Psoas muscle (tissue), 8 donors: Measurements from ENCODE around the gene ST6GALNAC5. TPM values are rescaled to one million over a fixed set of nuclear protein-coding genes. Genes with fewer than 3 reads are reported as not detected.

ENCODE experiments used
- ATAC-seq, 4 donors: fragments of 200-7000 bp; cut with Tn5 transposase; one replicate each; pipeline ENCODE4 v1.9.1; 2020; ENCODE audit warnings: moderate library complexity in 3 of 4, mild to moderate bottlenecking in 2 of 4
- DNase-seq, 2 donors: peaks; one replicate each; pipeline ENCODE4 v3.0.0-alpha.2; 2020
- H3K27ac ChIP-seq: fragments of 200-600 bp; one replicate; pipeline ENCODE4 v1.8.0; 2022
- H3K27me3 ChIP-seq, 3 donors: fragments of 200-600 bp in 1 of 3; one replicate each; pipeline versions ENCODE4 v1.6.1 to v1.8.0; 2013 to 2022; ENCODE audit warnings: low read length in 2 of 3, mild to moderate bottlenecking in 2 of 3, moderate library complexity in 1 of 3; ENCODE audit not compliant: insufficient read depth in 3 of 3
- H3K36me3 ChIP-seq, 2 donors: fragments of 200-600 bp in 1 of 2; one replicate each; pipeline versions ENCODE4 v1.6.1 to v1.8.0; 2013 to 2022; ENCODE audit warnings: low read depth in 1 of 2, mild to moderate bottlenecking in 1 of 2, moderate library complexity in 1 of 2; ENCODE audit not compliant: insufficient read depth in 1 of 2
- H3K4me1 ChIP-seq: fragments of 200-600 bp; one replicate; pipeline ENCODE4 v1.8.0; 2022
- H3K4me3 ChIP-seq: fragments of 200-600 bp; one replicate; pipeline ENCODE4 v1.8.0; 2022; ENCODE audit warnings: mild to moderate bottlenecking
- H3K9me3 ChIP-seq: fragments of 200-600 bp; one replicate; pipeline ENCODE4 v1.8.0; 2022
- WGBS, 3 donors: extraction: QIAGEN DNeasy Blood & Tissue Kit; methylation state at CpG; one replicate each; pipeline versions ENCODE4 v1.1.6 to v1.1.7; 2013; 5-methylcytosine and 5-hydroxymethylcytosine counted together
- intact Hi-C, 2 donors: fragments of 100-400 bp; cut with DNase I; formaldehyde crosslinking; loops; one replicate each; pipeline versions ENCODE4 v1.11.0 to v1.14.2; 2022
- polyA plus RNA-seq, 3 donors: library from polyadenylated mRNA; stranded (reverse); fragments of 200-250 nt; gene quantifications; one replicate each; pipeline ENCODE4 v1.2.3, GENCODE V29; 2013
- total RNA-seq, 4 donors: library from RNA; stranded (reverse); fragmentation: NEBNext Ultra II Directional in 2 of 4; extraction: Animal tissue kit (Norgen Biotek cat#: 25700) in 2 of 4; gene quantifications; one replicate each; pipeline versions ENCODE4 v1.2.1 to v1.2.4, GENCODE V29; 2021 to 2023
- TF ChIP-seq, protein P1 (sequence below): fragments of 200-600 bp; IDR thresholded peaks from one replicate; pipeline ENCODE4 v1.8.0; 2022; ENCODE audit warnings: antibody characterized with exemption
- donor health status: healthy with polysubstance abuse.
- donor health status: DM: no; HTN: no; CAD: no; lungs with moderate emphysema.
- donor health status: Bipolar disorder and iron deficiency.
- donor health status: healthy.
- donor health status: DM: yes; HTN: yes; CAD: no.
- donor health status: DM: no; HTN: no; CAD: no.
- donor health status: DM: no; HTN: no; CAD: no.
- donor health status: DM: yes; HTN: yes; CAD: no.

Gene ST6GALNAC5
- total and polyA plus RNA-seq, 7 donors: 0.05 to 0.66 (median 0.07) TPM; not detected in 2

DNA sequence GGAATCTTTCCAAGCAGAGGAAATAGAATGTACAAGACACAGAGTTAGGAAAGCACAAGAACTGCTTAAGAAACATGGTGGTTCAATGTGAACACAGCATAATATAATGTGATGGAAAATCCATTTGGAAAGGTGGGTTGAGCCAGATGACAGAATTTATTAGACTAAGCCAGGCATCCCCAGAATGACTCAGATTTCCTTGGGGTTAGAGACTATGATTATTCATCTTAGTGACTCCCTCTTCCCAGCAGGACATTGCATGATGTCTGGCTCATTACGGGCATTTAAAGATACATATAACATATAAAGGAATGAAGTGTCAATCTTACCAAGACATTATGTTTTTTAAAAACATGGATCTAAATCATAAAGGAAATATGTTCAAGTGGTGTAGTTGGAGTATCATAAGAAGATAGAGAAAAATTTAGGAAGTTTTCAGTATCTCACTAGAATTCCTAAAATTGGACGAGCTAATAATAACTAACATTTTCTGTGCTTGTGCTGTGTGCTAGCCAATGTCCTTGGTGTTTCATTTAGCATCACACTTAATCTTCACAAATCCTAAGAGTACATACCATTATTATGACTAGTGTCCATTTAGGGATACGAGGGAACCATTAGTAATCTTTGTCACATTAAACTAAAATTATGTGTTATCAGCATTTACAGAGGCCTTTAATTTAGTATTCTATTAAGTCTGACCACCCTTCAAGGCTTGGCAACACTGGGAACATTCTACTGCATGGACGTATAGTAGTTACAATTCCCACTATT lies 41.0 kb upstream of the ST6GALNAC5 start:
- Histone ChIP-seq H3K9me3 (no peaks in the 10 kb centered on the region), H3K4me3 (no peak overlapping the region), H3K4me1 (no peaks in the 10 kb centered on the region), H3K27me3 (no peaks in the 10 kb centered on the region), H3K36me3 (no peaks in the 10 kb centered on the region), H3K27ac (no peak overlapping the region)
- no peak for ATAC-seq
- WGBS, 3 donors: 34 to 47% (median 39%) methylated on average over 4 of the region's 4 CpGs
- TF ChIP-seq, protein P1, sequence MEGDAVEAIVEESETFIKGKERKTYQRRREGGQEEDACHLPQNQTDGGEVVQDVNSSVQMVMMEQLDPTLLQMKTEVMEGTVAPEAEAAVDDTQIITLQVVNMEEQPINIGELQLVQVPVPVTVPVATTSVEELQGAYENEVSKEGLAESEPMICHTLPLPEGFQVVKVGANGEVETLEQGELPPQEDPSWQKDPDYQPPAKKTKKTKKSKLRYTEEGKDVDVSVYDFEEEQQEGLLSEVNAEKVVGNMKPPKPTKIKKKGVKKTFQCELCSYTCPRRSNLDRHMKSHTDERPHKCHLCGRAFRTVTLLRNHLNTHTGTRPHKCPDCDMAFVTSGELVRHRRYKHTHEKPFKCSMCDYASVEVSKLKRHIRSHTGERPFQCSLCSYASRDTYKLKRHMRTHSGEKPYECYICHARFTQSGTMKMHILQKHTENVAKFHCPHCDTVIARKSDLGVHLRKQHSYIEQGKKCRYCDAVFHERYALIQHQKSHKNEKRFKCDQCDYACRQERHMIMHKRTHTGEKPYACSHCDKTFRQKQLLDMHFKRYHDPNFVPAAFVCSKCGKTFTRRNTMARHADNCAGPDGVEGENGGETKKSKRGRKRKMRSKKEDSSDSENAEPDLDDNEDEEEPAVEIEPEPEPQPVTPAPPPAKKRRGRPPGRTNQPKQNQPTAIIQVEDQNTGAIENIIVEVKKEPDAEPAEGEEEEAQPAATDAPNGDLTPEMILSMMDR: no peak
- intact Hi-C loops: no loop called here
- no peak for DNase-seq

DNA sequence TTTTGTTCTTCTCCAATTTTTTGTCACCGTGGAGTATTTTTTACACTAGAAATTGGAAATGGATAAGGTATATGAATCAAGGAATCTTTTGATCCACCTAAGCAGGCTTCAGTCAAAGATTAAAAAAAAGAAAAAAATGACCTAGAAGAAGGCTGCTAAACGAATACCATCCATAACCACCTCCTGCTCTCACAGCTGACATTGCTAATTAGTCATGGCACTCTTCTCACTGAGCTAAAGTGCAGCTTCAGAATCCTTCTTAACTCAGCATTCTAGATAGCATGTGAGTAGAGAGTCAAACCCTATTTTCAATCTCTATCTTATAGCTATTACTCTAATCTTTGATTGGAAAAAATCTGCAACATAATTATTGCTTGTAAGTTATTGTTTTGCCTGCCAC lies 40.2 kb upstream of the ST6GALNAC5 start:
- H3K27me3 ChIP-seq: no peaks in the 10 kb centered on the region
- H3K36me3 ChIP-seq: no peaks in the 10 kb centered on the region
- intact Hi-C loops: no loop called here
- H3K9me3 ChIP-seq: no peaks in the 10 kb centered on the region
- DNase-seq: no peak
- WGBS, 3 donors: 38 to 55% (median 39%) methylated on average over 2 of the region's 2 CpGs
- H3K27ac ChIP-seq: no peak overlapping the region
- TF ChIP-seq, protein P1: no peak
- no peak overlapping the region for H3K4me3 ChIP-seq
- H3K4me1 ChIP-seq: no peaks in the 10 kb centered on the region
- ATAC-seq: no peak

DNA sequence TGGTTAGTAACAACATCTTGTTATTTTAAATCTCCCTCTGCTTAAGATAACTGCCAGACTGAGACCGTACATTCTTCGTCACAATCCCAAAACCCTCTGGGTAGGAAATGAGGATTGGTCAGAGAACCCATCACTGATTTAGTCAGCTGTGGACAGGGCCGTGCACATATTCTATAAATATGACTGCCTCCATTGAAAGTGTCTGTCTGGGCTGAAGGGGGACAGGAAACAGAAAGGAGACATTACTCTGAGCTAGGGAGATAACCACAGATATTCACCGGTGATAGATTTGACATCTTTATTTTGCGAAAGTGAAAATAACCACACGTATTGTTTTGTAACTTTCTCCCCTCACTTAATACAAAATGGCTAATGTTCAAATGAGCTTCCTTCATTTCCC lies 36.9 kb upstream of the ST6GALNAC5 start:
- 61 to 66% (median 65%) methylated on average over 6 of the region's 6 CpGs for WGBS, 3 donors
- H3K27me3 ChIP-seq: no peaks in the 10 kb centered on the region
- no peaks in the 10 kb centered on the region for H3K9me3 ChIP-seq
- H3K36me3 ChIP-seq: no peaks in the 10 kb centered on the region
- DNase-seq (no peak), ATAC-seq (no peak)
- no peak overlapping the region for H3K4me3 ChIP-seq
- intact Hi-C loops: no loop called here
- H3K4me1 ChIP-seq: no peaks in the 10 kb centered on the region
- no peak overlapping the region for H3K27ac ChIP-seq
- TF ChIP-seq, protein P1: no peak

DNA sequence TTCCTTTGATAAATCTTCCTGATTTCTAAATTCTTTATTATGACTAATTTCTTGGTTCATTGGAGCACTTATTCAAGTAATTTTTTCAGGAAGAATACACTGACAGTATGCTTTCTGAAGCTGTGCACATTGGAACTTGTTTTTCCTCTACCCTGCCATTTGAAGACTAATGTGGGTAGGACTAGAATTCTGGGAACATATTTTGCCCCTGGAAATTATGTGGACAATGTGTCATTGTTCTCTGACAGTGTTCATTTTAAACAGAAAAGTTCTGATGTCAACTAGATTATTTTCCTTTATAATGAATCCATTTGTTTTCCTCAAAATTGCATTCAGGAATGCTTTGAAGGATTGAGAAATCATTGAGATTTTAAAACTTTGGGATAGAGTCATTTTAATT lies 34.8 kb upstream of the ST6GALNAC5 start:
- ATAC-seq: no peak
- Histone ChIP-seq H3K9me3 (no peaks in the 10 kb centered on the region), H3K27me3 (no peaks in the 10 kb centered on the region), H3K4me3 (no peak overlapping the region), H3K36me3 (no peaks in the 10 kb centered on the region), H3K27ac (no peak overlapping the region), H3K4me1 (no peaks in the 10 kb centered on the region)
- intact Hi-C loops: no loop called here
- TF ChIP-seq, protein P1: no peak
- DNase-seq: no peak

DNA sequence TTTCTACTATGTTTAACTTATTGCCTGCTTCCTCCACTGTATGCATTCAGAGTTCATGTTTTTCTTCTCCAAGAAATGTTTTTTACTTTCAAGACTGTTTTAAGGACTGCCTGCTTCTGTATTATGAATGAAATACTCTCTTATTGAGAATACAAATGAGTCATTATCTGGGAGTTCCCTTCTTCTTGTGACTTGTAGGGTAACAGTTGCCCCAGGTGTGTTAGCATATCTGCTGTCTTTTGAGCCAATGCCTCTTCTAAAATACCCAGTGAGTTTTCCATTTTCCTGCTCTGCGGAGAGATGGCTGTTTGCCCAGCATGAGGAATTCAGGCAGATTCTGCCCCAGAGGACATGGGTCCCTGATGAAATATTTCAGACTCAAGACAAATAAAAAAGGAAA lies 34.1 kb upstream of the ST6GALNAC5 start:
- H3K27ac ChIP-seq: no peak overlapping the region
- H3K27me3 ChIP-seq: no peaks in the 10 kb centered on the region
- WGBS, 3 donors: 72 to 79% (median 77%) methylated on average over 1 of the region's 1 CpG
- TF ChIP-seq, protein P1: no peak
- no peaks in the 10 kb centered on the region for H3K9me3 ChIP-seq
- no peaks in the 10 kb centered on the region for H3K36me3 ChIP-seq
- intact Hi-C loops: no loop called here
- no peak overlapping the region for H3K4me3 ChIP-seq
- H3K4me1 ChIP-seq: no peaks in the 10 kb centered on the region
- DNase-seq (no peak), ATAC-seq (no peak)
